PC-9 (cell line): Measurements from ENCODE around the gene EIF4G3. TPM values are rescaled to one million over a fixed set of nuclear protein-coding genes. Genes with fewer than 3 reads are reported as not detected.

Experiments
- BruUV-seq: library from RNA; stranded (reverse); fragments of 400-500 nt; replicated peaks from 2 replicates; lab custom pipeline; 2021; lab: Mats Ljungman, UMichigan
- CTCF ChIA-PET: fragments of 300-600 bp; sonication (Branson Sonifier 250); formaldehyde crosslinking; loops from one replicate; lab custom pipeline; 2022; ENCODE audit warnings: antibody characterized with exemption; lab: Charles Lee
- POLR2A ChIA-PET: fragments of 300-600 bp; sonication (Branson Sonifier 250); formaldehyde crosslinking; loops from one replicate; lab custom pipeline; 2022; ENCODE audit warnings: antibody characterized with exemption; ENCODE audit not compliant: unreplicated experiment; lab: Charles Lee
- DNase-seq, 2 experiments: peaks; one replicate each; pipeline versions ENCODE4 v3.0.0 to v3.0.0-alpha.2; 2015 to 2022; ENCODE audit warnings: mixed read lengths in 1 of 2
- H2AFZ ChIP-seq: fragments of 200-600 bp; sonication (generic); 2 replicates; pipeline ENCODE4 v1.8.1; 2017; ENCODE audit warnings: antibody characterized with exemption
- H3F3A ChIP-seq: fragments of 200-600 bp; sonication (generic); 2 replicates; pipeline ENCODE4 v1.8.1; 2017; ENCODE audit warnings: antibody characterized with exemption, mild to moderate bottlenecking, low read depth; ENCODE audit not compliant: insufficient read depth
- H3K27ac ChIP-seq: fragments of 200-600 bp; sonication (generic); 2 replicates; pipeline ENCODE4 v1.6.1; 2016; ENCODE audit warnings: mixed run types
- H3K27me3 ChIP-seq: fragments of 200-600 bp; sonication (generic); 2 replicates; pipeline ENCODE4 v1.6.1; 2016; ENCODE audit warnings: low read depth, mixed run types; ENCODE audit not compliant: insufficient read depth
- H3K36me3 ChIP-seq: fragments of 200-600 bp; sonication (generic); 2 replicates; pipeline ENCODE4 v1.6.1; 2016; ENCODE audit warnings: low read depth, mixed run types
- H3K4me1 ChIP-seq: fragments of 200-600 bp; sonication (generic); replicated peaks from 2 replicates; pipeline ENCODE4 v1.6.1; 2016; ENCODE audit warnings: mixed run types; ENCODE audit not compliant: insufficient read depth
- H3K4me2 ChIP-seq: fragments of 200-600 bp; sonication (generic); 2 replicates; pipeline ENCODE4 v1.6.1; 2017; ENCODE audit warnings: mixed run types
- H3K4me3 ChIP-seq: fragments of 200-600 bp; sonication (generic); 2 replicates; pipeline ENCODE4 v1.6.1; 2016; ENCODE audit warnings: mixed run types
- H3K79me2 ChIP-seq: fragments of 200-600 bp; sonication (generic); 2 replicates; pipeline ENCODE4 v1.6.1; 2017; ENCODE audit warnings: low read depth, mixed run types
- H3K9me2 ChIP-seq: fragments of 200-600 bp; sonication (generic); 2 replicates; pipeline ENCODE4 v1.8.1; 2017; ENCODE audit warnings: mild to moderate bottlenecking; ENCODE audit not compliant: insufficient read depth
- H3K9me3 ChIP-seq: fragments of 200-600 bp; sonication (generic); 2 replicates; pipeline ENCODE4 v1.8.1; 2016; ENCODE audit warnings: low read depth; ENCODE audit not compliant: insufficient read depth
- H4K20me1 ChIP-seq: fragments of 200-600 bp; sonication (generic); 2 replicates; pipeline ENCODE4 v1.8.1; 2017; ENCODE audit not compliant: insufficient read depth
- EZH2 ChIP-seq: fragments of 200-600 bp; sonication (generic); IDR thresholded peaks from 2 replicates; pipeline ENCODE4 v1.8.0; 2017; ENCODE audit warnings: antibody characterized with exemption, low read depth
- intact Hi-C: fragments of 100-400 bp; cut with micrococcal nuclease; formaldehyde crosslinking; loops from one replicate; pipeline ENCODE4 v1.10.0; 2022; ENCODE audit not compliant: unreplicated experiment
- total RNA-seq: library from RNA; stranded (reverse); gene quantifications from 2 replicates; pipeline ENCODE4 v1.2.3, GENCODE V29; 2021
- TF ChIP-seq, protein P1 (sequence below): fragments of 200-600 bp; sonication (generic); conservative IDR thresholded peaks from 2 replicates; pipeline ENCODE4 v1.6.1; 2017; ENCODE audit warnings: mixed run types, antibody characterized with exemption, mild to moderate bottlenecking, moderate library complexity

Gene EIF4G3
- total RNA-seq, 1 experiment from 2014 or later = 63.2 TPM

DNA sequence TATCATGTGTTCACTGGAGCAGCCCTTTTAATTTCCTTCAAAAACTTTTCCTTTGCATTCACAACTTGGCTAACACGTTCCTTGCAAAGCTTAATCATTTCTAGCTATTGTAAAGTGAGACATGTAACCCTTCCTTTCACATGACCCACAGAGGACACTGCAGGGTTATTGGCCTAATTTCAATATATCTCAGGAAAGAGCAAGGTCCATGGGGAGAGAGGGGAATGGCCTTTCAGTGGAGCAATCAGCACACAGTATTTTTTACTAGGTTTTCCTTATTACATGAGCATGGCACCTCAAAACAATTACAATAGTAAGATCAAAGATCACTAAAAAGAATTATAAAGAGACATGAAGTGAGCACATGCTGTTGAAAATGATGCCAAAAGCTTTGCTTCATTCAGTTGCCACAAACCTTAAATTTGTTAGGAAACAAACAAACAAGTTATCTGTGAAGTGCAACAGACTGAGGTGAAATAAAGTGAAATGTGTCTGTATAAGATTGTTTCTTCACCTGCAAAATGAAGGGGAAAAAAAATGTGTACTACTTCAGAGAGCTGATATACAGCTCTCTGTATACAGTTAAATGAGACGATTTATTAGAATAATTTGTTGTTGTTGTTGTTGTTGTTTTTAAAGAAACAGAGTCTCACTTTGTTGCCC is 61.5 kb downstream of the EIF4G3 start:
- Histone ChIP-seq H3K27ac (no peak overlapping the region), H4K20me1 (no peaks in the 10 kb centered on the region), H3K4me1 (no peaks in the 10 kb centered on the region), H3K4me2 (no peak overlapping the region), H3K27me3 (no peaks in the 10 kb centered on the region), H2AFZ (no peak overlapping the region), H3K9me3 (no peaks in the 10 kb centered on the region), H3K4me3 (no peak overlapping the region), H3F3A (no peaks in the 10 kb centered on the region), H3K36me3 (no peaks in the 10 kb centered on the region), H3K79me2 (0 out of 2 replicates have a peak, but pooled peaks cover 11% of the 10 kb centered on the region), H3K9me2 (no peaks in the 10 kb centered on the region)
- no TSS peak for BruUV-seq
- ChIA-PET POLR2A (no interaction called here), CTCF (no interaction called here)
- no peak for TF ChIP-seq EZH2
- TF ChIP-seq, protein P1, sequence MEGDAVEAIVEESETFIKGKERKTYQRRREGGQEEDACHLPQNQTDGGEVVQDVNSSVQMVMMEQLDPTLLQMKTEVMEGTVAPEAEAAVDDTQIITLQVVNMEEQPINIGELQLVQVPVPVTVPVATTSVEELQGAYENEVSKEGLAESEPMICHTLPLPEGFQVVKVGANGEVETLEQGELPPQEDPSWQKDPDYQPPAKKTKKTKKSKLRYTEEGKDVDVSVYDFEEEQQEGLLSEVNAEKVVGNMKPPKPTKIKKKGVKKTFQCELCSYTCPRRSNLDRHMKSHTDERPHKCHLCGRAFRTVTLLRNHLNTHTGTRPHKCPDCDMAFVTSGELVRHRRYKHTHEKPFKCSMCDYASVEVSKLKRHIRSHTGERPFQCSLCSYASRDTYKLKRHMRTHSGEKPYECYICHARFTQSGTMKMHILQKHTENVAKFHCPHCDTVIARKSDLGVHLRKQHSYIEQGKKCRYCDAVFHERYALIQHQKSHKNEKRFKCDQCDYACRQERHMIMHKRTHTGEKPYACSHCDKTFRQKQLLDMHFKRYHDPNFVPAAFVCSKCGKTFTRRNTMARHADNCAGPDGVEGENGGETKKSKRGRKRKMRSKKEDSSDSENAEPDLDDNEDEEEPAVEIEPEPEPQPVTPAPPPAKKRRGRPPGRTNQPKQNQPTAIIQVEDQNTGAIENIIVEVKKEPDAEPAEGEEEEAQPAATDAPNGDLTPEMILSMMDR = no peak
- intact Hi-C loops = no loop called here
- DNase-seq = no peak

DNA sequence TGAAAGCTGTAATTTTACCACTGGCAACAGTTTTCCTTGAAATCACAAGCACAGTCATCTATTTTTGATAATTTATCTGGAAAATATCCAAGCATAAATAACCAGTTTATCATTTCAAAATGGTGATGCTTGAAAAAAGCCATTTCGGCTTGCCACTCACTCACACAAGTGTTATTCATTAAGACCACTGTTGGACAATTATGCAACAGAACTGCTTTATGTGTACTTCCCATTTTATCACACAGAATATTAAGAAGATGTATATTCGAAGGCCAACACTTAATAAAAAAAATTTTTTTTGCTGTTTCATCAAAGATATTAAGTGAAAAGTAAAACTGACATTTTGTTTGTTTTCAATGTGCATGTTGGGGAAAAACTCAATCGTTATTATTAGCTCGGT is 62.3 kb downstream of the EIF4G3 start:
- no peaks in the 10 kb centered on the region for H3F3A ChIP-seq
- TF ChIP-seq, protein P1 = no peak
- no peak for TF ChIP-seq EZH2
- H3K79me2 ChIP-seq = 0 out of 2 replicates have a peak, but pooled peaks cover 11% of the 10 kb centered on the region
- H4K20me1 ChIP-seq = no peaks in the 10 kb centered on the region
- H3K4me2 ChIP-seq = no peak overlapping the region
- H3K4me1 ChIP-seq = no peaks in the 10 kb centered on the region
- H3K4me3 ChIP-seq = no peak overlapping the region
- no peaks in the 10 kb centered on the region for H3K9me3 ChIP-seq
- no peaks in the 10 kb centered on the region for H3K27me3 ChIP-seq
- no peaks in the 10 kb centered on the region for H3K36me3 ChIP-seq
- no peaks in the 10 kb centered on the region for H3K9me2 ChIP-seq
- no TSS peak for BruUV-seq
- no peak overlapping the region for H3K27ac ChIP-seq
- DNase-seq = no peak
- H2AFZ ChIP-seq = no peak overlapping the region
- intact Hi-C loops = no loop called here
- ChIA-PET CTCF (no interaction called here), POLR2A (no interaction called here)

DNA sequence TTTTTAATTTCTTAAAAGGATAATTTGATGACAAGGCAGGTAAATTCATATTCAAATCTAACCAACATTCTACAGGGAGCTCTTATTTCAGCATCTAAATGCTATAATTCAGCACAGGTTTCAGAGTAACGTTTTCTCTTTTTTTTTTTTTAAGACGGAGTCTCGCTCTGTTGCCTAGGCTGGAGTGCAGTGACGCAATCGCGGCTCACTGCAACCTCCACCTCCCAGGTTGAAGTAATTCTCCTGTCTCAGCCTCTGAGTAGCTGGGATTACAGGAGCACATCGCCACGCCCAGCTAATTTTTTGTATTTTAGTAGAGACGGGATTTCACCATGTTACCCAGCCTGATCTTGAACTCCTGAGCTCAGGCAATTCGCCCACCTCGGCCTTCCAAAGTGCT is 66.5 kb downstream of the EIF4G3 start:
- ChIA-PET CTCF (no interaction called here), POLR2A (interaction anchor here (0.6 to 0.7 kb wide), 2 partner anchors 24 to 82 kb away, joined by 9 to 10 read pairs; no protein-coding TSS in a partner anchor)
- Histone ChIP-seq H3K79me2 (0 out of 2 replicates have a peak, but pooled peaks cover 7% of the 10 kb centered on the region), H3K4me3 (no peak overlapping the region), H3K9me2 (no peaks in the 10 kb centered on the region), H3K27me3 (no peaks in the 10 kb centered on the region), H3K4me1 (no peaks in the 10 kb centered on the region), H3K4me2 (no peak overlapping the region), H2AFZ (no peak overlapping the region), H3K36me3 (no peaks in the 10 kb centered on the region), H3K9me3 (no peaks in the 10 kb centered on the region), H3F3A (no peaks in the 10 kb centered on the region), H4K20me1 (0 out of 2 replicates have a peak, but pooled peaks cover 4% of the 10 kb centered on the region), H3K27ac (no peak overlapping the region)
- DNase-seq = no peak
- intact Hi-C loops = no loop called here
- no TSS peak for BruUV-seq
- no peak for TF ChIP-seq EZH2
- TF ChIP-seq, protein P1 = no peak
